OCI-LY1 (cell line): ENCODE results near the gene VEGFA.

Experiments used
- H2AFZ ChIP-seq: fragments of 200-600 bp; sonication (generic), shearing (Covaris generic); 2 replicates; pipeline ENCODE4 v1.6.0; 2014; ENCODE audit warnings: antibody characterized with exemption, mild to moderate bottlenecking, low read length
- H3F3A ChIP-seq: fragments of 200-600 bp; sonication (generic), shearing (Covaris generic); 2 replicates; pipeline ENCODE4 v1.6.0; 2014; ENCODE audit warnings: mild to moderate bottlenecking, antibody characterized with exemption, low read length, moderate library complexity; ENCODE audit not compliant: insufficient read depth
- H3K27ac ChIP-seq: fragments of 200-600 bp; sonication (generic); 2 replicates; pipeline ENCODE4 v1.5.1; 2014; ENCODE audit warnings: low read length, mixed run types, mild to moderate bottlenecking, low read depth; ENCODE audit not compliant: poor library complexity, severe bottlenecking
- H3K27me3 ChIP-seq: fragments of 200-600 bp; sonication (generic); 2 replicates; pipeline ENCODE4 v1.6.0; 2014; ENCODE audit warnings: antibody characterized with exemption, mild to moderate bottlenecking, low read length, moderate library complexity; ENCODE audit not compliant: insufficient read depth
- H3K36me3 ChIP-seq: fragments of 200-600 bp; sonication (generic); 2 replicates; pipeline ENCODE4 v1.6.1; 2014; ENCODE audit warnings: mild to moderate bottlenecking, antibody characterized with exemption, low read length, moderate library complexity, mixed read lengths; ENCODE audit not compliant: insufficient read depth
- H3K4me1 ChIP-seq: fragments of 200-600 bp; sonication (generic); 2 replicates; pipeline ENCODE4 v1.5.1; 2014; ENCODE audit warnings: mild to moderate bottlenecking, low read length, moderate library complexity; ENCODE audit not compliant: insufficient read depth, severe bottlenecking
- H3K4me2 ChIP-seq: fragments of 200-600 bp; sonication (generic), shearing (Covaris generic); 2 replicates; pipeline ENCODE4 v1.6.1; 2014; ENCODE audit warnings: low read length
- H3K4me3 ChIP-seq: fragments of 200-600 bp; sonication (generic); 2 replicates; pipeline ENCODE4 v1.5.1; 2014; ENCODE audit warnings: low read length, low read depth, mild to moderate bottlenecking, mixed read lengths; ENCODE audit not compliant: poor library complexity, severe bottlenecking
- H3K79me2 ChIP-seq: fragments of 200-600 bp; shearing (Covaris generic); 2 replicates; pipeline ENCODE4 v1.6.1; 2016; ENCODE audit warnings: mixed run types, low read length, mixed read lengths; ENCODE audit not compliant: insufficient read depth
- H3K9ac ChIP-seq: fragments of 200-600 bp; sonication (generic), shearing (Covaris generic); 2 replicates; pipeline ENCODE4 v1.6.1; 2014; ENCODE audit warnings: mild to moderate bottlenecking, low read length, mixed read lengths
- H3K9me2 ChIP-seq: fragments of 200-600 bp; sonication (generic), shearing (Covaris generic); 2 replicates; pipeline ENCODE4 v1.6.1; 2014; ENCODE audit warnings: low read depth, mild to moderate bottlenecking, low read length, mixed read lengths
- H3K9me3 ChIP-seq: fragments of 200-600 bp; shearing (Covaris generic); 2 replicates; pipeline ENCODE4 v1.6.1; 2014; ENCODE audit warnings: low read length, mixed read lengths
- H4K20me1 ChIP-seq: fragments of 200-600 bp; sonication (generic), shearing (Covaris generic); 2 replicates; pipeline ENCODE4 v1.6.0; 2016; ENCODE audit warnings: mild to moderate bottlenecking, low read length; ENCODE audit not compliant: insufficient read depth
- CTCF ChIP-seq: fragments of 200-600 bp; sonication (generic), shearing (Covaris generic); IDR thresholded peaks from 2 replicates; pipeline ENCODE4 v1.5.1; 2017; ENCODE audit warnings: mild to moderate bottlenecking, antibody characterized with exemption, low read length, moderate library complexity, mixed read lengths
- EZH2 ChIP-seq: fragments of 200-600 bp; sonication (generic), shearing (Covaris generic); IDR thresholded peaks from 2 replicates; pipeline ENCODE4 v1.8.0; 2017; ENCODE audit warnings: borderline replicate concordance, mixed run types, mild to moderate bottlenecking, antibody characterized with exemption, low read length, moderate library complexity, mixed read lengths

VEGFA gene

GRCh38 chr6:43769526-43770371 lies at the start of gene VEGFA:
VEGFA (plus strand) TSS chr6:43770211.
- peak within 1 kb of the TSS; percentile 84 for H3K4me2 ChIP-seq
- no peak within 1 kb of the TSS; the same call in 1 of the 2 replicates for H2AFZ ChIP-seq
- no peaks in the 10 kb centered on the region for H3F3A ChIP-seq
- H3K36me3 ChIP-seq, result no peaks in the 10 kb centered on the region
- H3K4me3 ChIP-seq, result peak within 1 kb of the TSS; percentile 74
- TF ChIP-seq EZH2 (no peak), CTCF (peak; percentile 97)
- H4K20me1 ChIP-seq, result no peaks in the 10 kb centered on the region
- peak within 1 kb of the TSS; percentile 70 for H3K9ac ChIP-seq
- no peaks in the 10 kb centered on the region for H3K27me3 ChIP-seq
- peaks cover 32% of the 10 kb centered on the region for H3K4me1 ChIP-seq
- H3K79me2 ChIP-seq, result no peaks in the 10 kb centered on the region
- H3K9me2 ChIP-seq, result no peaks in the 10 kb centered on the region
- H3K9me3 ChIP-seq, result no peaks in the 10 kb centered on the region
- H3K27ac ChIP-seq, result peak within 1 kb of the TSS; percentile 56

DNA sequence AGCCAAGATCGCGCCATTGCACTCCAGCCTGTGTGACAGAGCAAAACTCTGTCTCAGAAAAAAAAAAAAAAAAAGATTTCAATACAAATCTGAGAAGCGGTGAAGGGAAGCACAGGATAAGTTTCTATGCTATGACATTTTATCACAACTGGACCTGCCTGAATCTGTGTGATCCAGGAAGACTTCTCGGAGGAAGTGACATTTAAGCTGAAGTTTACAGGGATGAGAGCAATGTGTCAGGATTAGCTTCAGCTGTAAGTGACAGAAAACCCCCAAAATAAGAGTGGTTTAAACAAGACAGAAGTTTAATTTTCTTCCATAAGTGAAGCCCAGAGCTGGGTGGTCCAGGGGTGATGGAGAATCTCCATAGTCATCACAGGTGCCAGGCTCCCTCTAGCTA lies 49.0 kb upstream of the VEGFA start:
- TF ChIP-seq EZH2, result no peak
- no peak for TF ChIP-seq CTCF
- no peaks in the 10 kb centered on the region for H3K36me3 ChIP-seq
- no peaks in the 10 kb centered on the region for H3F3A ChIP-seq
- H3K4me1 ChIP-seq, result peaks cover 23% of the 10 kb centered on the region
- H3K9me2 ChIP-seq, result no peaks in the 10 kb centered on the region
- H3K9me3 ChIP-seq, result no peaks in the 10 kb centered on the region
- no peak overlapping the region for H2AFZ ChIP-seq
- no peak overlapping the region for H3K9ac ChIP-seq
- no peak overlapping the region for H3K4me3 ChIP-seq
- no peak overlapping the region for H3K4me2 ChIP-seq
- no peak overlapping the region for H3K27ac ChIP-seq
- no peaks in the 10 kb centered on the region; the same call in 1 of the 2 replicates for H3K27me3 ChIP-seq
- H3K79me2 ChIP-seq, result no peaks in the 10 kb centered on the region
- no peaks in the 10 kb centered on the region for H4K20me1 ChIP-seq

DNA sequence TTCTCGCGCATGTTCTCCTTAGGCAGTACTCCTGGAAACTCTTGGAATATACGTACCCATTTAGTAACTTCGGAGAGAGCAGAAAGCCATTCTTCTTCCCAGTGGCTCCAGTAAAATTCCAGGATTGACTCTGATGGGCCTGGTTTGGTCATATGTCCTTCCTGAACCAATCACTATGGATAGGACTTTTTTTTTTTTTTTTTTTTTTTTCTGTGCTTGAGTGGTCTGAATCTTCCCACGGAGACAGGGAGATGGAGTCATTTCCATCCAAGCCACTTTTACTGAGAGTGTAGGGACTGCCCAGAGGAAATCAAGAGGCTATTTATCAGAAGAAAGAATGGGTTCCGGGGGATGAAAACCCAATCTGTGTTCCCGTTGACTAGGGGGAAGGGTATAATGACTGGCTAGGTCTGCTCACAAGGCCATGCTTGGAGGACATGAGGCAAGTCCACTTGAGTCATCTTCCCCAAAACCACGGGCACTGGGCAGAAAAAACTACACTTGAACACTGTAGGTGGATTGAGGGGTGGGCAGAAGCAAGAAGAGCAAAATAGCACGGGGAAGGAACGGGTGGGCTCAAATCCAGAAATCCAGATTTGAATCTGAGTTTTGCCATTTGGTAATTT lies 47.0 kb upstream of the VEGFA start:
- Histone ChIP-seq H2AFZ (no peak overlapping the region), H3K4me1 (peaks cover 19% of the 10 kb centered on the region), H3K27ac (no peak overlapping the region), H3K4me3 (no peak overlapping the region), H3K9ac (no peak overlapping the region), H3K79me2 (no peaks in the 10 kb centered on the region), H3F3A (no peaks in the 10 kb centered on the region), H3K27me3 (no peaks in the 10 kb centered on the region; the same call in 1 of the 2 replicates), H4K20me1 (no peaks in the 10 kb centered on the region), H3K4me2 (no peak overlapping the region), H3K36me3 (no peaks in the 10 kb centered on the region), H3K9me2 (no peaks in the 10 kb centered on the region), H3K9me3 (no peaks in the 10 kb centered on the region)
- TF ChIP-seq CTCF, result no peak
- no peak for TF ChIP-seq EZH2
